ENCODE measurements around the gene MSANTD1.

Gene MSANTD1

DNA sequence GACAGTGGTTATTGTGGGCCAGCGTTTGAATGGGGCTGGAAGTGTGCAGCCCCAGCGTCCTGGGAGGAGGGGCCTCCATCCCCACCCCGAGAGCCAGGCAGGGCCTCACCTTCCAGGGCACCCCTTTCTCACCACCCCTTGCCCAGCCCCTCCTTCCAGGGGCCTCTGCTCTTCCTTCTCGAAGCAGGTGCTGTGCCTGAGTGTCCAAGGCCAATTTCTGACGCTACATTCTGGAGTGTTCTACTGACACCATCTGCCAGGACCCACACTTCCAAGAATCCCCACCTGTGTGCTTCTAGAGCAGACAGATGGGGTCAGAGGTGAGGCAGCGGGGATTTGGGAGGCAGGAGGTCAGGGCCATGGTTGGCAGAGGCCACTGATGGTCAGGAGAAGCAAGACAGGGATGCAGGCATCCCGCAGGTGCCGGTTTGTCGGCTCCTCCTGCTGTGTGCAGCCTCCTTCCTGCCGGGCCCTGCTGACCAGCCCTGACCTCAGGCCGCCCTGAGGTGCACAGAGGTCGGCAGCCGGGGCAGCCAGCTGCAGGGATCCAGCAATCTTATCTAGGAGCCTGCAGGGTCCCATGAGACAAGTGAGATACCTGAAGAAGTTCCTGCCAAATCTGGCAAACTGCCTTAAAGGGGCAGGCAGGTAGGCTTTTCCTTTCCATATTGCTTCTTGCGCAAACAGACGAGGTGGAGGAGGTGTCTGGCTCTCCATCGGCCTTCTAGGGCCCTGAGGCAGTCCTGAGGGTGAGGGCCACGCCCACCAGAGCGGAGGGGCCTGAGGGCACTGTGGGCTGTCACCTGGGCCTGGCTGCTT lies 18.8 kb downstream of the MSANTD1 start:
- DNase-seq = no peak

DNA sequence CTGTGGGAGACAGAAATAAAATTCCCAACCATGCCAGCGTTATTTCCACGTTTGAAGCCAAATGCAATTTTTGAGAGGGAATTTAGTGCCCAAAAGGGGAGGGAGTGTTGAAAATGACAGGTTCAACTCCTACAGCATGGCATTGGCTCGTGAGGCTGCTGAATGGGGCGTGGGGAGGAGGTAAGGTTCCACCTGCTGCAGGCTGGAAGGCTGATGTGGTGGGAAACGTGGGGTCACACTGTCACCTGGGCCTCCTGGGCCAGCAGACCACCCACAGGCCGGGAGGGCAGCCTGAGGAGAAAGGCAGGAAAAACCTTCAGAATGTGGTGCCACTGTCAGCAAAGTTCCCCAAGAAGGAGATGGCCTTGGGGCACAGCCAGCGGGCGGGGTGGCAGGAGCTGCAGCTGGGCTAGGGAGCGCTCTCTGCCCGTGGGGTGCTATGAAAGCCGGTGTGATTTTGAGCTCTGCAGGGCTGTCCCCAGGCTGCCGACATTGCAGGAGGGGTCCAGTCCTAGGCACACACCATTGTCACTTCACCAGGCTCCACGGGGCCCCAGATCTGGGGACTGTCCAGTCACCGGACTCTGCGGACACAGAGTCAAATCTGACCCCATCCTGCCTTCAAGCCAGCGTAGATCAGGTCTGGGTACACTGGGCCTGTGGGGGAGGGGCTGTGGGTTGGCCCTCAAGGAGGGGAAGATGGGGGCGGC lies 19.6 kb downstream of the MSANTD1 start:
- no peak for DNase-seq

GRCh38 chr4:3269105-3269927 lies 20.4 kb downstream of the MSANTD1 start:
- no peak for DNase-seq

GRCh38 chr4:3269991-3270611 lies 21.1 kb downstream of the MSANTD1 start:
- DNase-seq = no peak

- no peak for DNase-seq
Measured at GRCh38 chr4:3271131-3271530, 22.2 kb downstream of the MSANTD1 start.

DNA sequence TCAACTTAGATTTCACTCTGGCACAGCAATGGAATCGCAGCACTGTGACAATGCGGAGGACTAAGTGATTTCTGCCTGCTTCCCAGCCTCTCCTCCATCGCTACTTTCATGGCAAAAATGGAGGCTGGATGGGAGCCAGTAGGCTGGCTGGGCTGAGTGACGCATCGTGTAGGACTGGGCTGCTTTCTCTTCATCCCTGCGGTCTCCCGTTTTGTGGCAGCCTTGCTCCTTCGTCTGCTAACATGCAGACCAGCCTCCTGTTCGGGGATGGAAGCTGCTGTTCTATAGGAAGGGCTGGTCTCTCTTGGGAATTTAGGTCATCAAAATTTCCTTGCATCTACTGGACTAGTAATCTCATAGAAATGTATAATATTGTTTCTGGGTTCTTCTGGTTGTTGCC lies 28.0 kb downstream of the MSANTD1 start:
- no peak for DNase-seq

DNA sequence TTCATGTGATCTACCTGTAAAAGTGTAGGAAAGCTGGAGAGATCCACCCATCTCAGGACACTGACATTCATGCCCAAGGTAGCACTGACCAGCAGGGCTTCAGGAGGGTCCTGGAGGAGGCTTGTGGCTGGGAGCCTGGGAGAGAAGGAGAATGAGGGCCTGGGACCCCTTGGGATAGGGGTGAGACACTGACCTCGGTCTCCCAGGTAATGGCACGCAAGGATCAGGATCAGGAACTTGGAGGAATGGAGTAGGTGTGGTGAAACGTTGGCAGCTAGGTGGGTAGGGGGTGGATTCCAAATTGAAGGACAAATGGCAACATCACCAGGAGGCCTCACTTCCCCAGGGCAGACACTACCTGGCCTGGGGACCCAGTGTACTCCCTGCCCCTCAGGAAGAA lies 31.5 kb downstream of the MSANTD1 start:
- DNase-seq = no peak

GRCh38 chr4:3283483-3283882 lies 34.5 kb downstream of the MSANTD1 start:
- no peak for DNase-seq

- no peak for DNase-seq
Measured at GRCh38 chr4:3283916-3284315, 35.0 kb downstream of the MSANTD1 start.

- no peak for DNase-seq
Measured at GRCh38 chr4:3284734-3285557, 36.0 kb downstream of the MSANTD1 start.

- no peak for DNase-seq
Measured at GRCh38 chr4:3285558-3286334, 36.8 kb downstream of the MSANTD1 start.

DNA sequence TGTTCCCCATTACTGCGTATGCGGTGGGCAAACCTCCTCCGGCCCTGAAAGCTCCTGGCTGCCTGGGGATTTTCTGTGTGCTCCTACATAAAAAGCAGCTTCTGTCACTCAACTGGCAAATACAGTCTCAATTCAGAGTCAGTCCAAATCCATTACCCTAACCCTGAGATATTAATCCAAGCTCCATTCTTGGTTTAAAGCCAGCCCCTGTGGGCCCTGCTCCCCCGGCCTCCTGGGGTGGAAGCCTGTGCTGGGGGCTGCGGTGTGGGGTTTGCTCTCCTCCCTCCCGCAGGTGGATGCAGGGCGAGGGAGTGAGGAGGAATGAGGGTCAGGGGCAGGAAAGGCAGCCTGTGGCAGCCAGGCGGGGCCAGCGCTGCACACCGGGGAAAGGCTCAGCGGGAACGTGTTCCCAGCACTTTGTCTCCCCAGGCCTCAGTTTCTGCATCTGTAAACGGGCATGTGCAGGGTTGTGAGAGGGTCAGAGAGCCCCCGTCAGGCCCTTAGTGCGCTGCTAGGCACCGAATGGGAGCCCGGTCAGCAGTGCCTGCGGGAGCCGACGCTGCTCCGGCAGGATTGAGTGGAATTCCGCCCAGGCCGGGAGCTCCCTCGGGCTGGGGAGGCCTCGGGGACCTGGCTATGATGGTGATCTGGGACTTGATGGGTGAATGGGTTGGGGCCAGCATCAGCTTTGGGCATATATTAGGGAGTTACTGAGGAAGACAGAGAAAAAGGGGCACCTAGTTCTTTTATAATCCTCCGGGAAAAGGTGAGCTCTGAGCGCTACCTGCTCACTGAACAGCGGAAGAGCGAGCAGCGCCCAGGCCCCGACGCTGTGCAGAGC lies 37.6 kb downstream of the MSANTD1 start:
- DNase-seq = no peak

DNA sequence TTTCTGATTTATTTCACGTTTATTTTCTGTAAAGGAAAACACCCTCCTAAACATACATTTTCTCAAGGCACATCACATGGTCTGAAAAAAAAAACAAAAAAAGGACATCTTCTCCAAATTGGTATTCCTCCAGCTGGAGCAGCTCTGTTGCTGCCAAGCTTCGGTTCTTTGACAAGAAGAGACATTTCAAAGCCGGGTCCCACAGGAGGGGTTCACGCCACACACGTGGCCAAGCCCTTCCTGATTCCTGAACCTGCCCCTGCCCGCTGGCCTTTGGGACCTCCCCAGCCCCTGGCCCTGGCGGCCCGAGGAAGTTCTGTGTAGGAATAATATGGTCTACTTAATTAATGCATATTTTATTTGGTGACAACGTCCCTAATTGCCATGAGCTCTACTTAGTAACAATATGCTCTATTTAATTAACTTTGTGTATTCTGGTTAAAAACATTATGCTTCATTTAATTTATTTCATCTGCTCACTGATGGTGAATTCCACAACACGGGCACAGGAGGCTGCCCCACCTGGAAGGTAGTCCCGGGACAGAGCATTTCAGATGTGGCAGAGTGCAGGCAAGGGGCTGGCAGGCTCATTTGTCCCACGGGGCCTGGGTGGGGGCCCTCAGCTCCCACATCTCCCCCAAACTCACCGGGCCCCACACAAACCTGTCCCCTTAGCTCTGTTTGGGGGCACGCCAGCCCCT lies 38.5 kb downstream of the MSANTD1 start:
- DNase-seq = no peak

DNA sequence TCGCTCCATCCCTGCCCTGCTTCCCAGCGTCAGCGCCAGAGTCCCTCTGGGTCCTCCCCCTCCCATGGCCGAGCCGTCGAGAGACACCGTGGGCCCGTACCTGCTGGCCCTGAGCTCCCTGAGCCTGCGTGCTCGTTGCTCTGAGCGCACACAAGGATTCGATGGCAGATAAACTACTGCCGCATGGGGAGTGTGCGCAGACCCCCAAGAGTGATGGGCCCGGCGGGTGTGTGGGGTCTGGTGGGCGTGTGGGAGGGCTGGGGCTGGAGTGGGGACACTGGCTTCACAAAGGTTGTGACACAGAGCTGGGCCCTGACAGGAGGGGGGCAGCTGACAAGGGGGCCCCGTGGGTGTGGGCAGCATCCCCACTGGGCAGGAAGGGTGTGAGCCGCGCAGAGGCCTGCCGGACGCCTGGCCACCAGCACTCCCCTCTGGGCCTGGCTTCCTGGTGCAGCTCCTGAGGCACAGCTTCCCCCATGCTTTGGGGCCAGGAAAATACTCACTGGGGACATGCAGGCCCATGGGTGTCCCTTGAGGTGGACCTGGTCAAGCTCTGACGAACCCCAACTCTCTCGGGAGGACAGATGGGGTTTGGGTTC lies 39.1 kb downstream of the MSANTD1 start:
- no peak for DNase-seq

- DNase-seq = no peak
Measured at GRCh38 chr4:3288571-3289094, 39.7 kb downstream of the MSANTD1 start.

DNA sequence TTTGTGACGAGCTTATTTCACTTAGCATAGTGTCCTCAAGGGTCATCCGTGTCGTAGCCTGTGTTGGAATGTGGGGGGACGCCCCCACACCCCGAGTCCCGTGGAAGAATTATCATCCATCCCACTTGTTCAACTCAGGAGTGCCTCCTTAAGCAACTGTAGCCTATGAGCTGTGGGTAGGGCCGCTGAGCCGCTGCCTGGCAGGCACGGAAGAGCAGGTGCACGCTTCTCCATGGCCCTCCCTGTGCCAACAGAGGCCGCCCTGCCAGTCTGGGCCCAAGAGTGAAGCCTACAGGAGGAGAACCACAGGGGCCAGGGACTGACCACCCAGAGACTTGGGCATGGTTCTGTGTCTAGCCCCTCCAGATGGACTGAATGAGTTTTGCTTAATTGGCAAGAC lies 41.5 kb downstream of the MSANTD1 start:
- no peak for DNase-seq

GRCh38 chr4:3290889-3291321 lies 41.9 kb downstream of the MSANTD1 start:
- DNase-seq = no peak

DNA sequence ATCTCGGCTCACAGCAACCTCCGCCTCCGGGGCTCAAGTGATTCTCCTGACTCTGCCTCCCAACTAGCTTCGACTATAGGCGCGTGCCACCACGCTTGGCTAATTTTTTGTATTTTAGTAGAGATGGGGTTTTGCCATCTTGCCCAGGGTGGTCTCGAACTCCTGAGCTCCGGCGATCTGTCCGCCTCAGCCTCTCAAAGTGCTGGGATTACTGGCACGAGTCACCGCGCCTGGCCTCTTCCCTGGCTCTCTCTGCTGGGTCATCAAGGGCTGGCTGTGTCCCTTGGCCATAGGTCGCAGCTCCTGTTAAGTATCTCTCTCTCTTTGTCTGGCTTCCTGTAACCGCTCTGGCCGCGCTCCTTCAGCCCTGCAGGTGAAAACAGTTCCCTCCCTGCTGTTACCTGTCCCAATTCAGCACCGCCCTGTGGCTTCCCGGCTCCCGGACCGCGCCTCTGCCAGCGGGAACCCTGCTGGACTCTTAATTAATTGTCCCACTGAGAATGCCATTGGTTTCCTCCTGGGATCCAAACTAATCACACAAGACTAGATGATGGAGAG lies 42.5 kb downstream of the MSANTD1 start:
- DNase-seq = no peak
